Activated CD4-positive, alpha-beta T cell treated with anti-CD3 and anti-CD28 coated beads, Interleukin-2, amount 10 ng/mL, durations not matched to agents 24 days and 14 days (primary cell): ENCODE measurements around the gene TRIO. TPM values are rescaled to one million over a fixed set of nuclear protein-coding genes. Genes with fewer than 3 reads are reported as not detected.

ENCODE experiments used
- DNase-seq: peaks from one replicate; pipeline ENCODE4 v3.0.0; 2022
- H3K27ac Mint-ChIP-seq: one replicate; pipeline ENCODE4 v1.8.0; 2022; ENCODE audit warnings: mild to moderate bottlenecking, mixed read lengths
- H3K27me3 Mint-ChIP-seq: one replicate; pipeline ENCODE4 v1.8.0; 2022; ENCODE audit warnings: mixed read lengths
- H3K36me3 Mint-ChIP-seq: one replicate; pipeline ENCODE4 v1.8.0; 2022; ENCODE audit warnings: low read depth, mild to moderate bottlenecking, mixed read lengths
- H3K4me1 Mint-ChIP-seq: one replicate; pipeline ENCODE4 v1.8.0; 2021; ENCODE audit warnings: mixed read lengths
- H3K4me3 Mint-ChIP-seq: one replicate; pipeline ENCODE4 v1.8.0; 2022; ENCODE audit warnings: mild to moderate bottlenecking, moderate library complexity, mixed read lengths
- H3K9me3 Mint-ChIP-seq: one replicate; pipeline ENCODE4 v1.8.0; 2021; ENCODE audit warnings: mixed read lengths
- intact Hi-C: fragments of 100-400 bp; cut with micrococcal nuclease; formaldehyde crosslinking; loops from one replicate; pipeline ENCODE4 v1.15.1; 2023
- total RNA-seq: library from RNA; stranded (reverse); gene quantifications from 2 replicates; pipeline ENCODE4 v1.2.3, GENCODE V29; 2022

TRIO gene
- total RNA-seq, 1 donor from 2014 or later: 14.0 TPM

DNA sequence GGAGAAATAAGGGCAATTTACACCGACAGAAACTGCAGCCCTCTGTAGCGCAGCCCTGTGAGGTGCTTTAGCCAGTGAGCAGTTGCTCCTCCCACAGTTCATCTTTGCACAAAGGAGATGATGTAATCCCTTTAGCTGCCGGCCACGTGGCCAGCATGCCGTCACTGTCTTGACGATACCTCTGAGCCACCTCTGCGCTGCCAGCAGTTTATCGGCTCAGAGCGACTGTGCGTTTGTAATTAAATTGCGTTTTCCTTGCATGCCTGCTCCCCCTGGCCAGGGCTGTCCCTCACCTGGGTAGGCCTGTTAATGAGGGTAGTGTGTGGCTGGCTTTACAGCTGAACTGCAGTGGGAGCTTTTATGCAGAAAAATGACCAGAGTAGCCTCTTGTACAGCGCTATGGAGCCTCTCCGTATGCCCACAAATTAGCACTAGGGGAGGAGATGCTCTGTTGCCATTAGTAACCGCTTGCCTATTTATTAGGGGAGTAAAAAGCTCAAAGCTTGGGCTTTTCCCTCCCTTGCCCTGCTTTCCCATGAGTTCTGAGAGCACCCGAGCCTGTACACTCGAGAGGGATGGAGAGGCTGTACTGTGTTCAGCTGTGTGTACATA is 107.0 kb downstream of the TRIO start:
- H3K9me3 Mint-ChIP-seq: no peaks in the 10 kb centered on the region
- intact Hi-C loops: no loop called here
- H3K27ac Mint-ChIP-seq: no peak overlapping the region
- DNase-seq: no peak
- H3K27me3 Mint-ChIP-seq: peaks cover 2% of the 10 kb centered on the region
- H3K36me3 Mint-ChIP-seq: no peaks in the 10 kb centered on the region
- H3K4me1 Mint-ChIP-seq: no peaks in the 10 kb centered on the region
- H3K4me3 Mint-ChIP-seq: no peak overlapping the region

DNA sequence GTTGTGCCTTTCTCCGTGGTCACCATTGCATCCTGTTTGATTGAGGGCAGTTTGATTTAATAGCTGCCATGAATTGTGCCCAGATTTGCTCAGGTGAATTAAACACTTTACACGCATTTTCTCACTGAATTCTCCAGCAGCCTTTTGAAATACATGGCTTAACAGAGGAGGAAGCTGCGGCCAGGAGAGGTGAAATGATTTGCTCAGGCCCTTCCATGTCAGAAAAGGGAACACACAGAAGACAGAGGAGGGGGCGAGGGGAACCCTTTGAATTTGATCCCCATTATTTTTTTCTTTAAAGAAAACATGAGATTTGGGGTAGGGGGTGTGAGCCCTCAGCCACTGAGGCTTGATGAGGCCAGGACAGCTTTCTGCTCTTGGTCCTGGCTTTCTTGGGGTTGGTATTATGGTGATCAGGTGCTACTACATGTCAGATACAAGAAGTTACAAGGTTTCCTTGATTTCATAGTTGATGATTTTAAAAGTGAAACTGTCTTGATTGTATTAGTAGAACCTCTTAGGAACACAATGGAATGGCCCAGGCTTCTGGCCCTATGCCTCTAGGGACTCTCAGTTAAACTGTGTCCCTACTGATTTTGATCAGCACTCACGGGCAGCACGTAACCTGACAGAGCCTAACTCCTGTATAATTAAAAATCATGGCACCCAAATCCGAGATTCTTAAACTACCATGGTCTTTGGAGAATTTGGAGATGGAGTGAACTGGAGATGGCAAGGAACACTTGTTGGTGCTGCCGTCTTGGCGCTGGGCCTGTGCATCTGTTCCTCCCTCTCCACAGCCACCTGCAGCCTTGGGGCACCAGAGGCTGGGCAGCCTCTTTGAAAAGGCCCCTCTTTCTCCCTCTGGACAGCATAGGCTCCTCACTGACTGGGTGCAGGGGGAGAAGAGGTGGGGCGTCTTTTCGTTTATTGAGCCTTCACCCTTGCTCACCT is 107.9 kb downstream of the TRIO start:
- Mint-ChIP-seq H3K4me3 (no peak overlapping the region), H3K4me1 (no peaks in the 10 kb centered on the region), H3K27me3 (peaks cover 2% of the 10 kb centered on the region), H3K27ac (no peak overlapping the region), H3K9me3 (no peaks in the 10 kb centered on the region), H3K36me3 (no peaks in the 10 kb centered on the region)
- DNase-seq: no peak
- intact Hi-C loops: no loop called here

DNA sequence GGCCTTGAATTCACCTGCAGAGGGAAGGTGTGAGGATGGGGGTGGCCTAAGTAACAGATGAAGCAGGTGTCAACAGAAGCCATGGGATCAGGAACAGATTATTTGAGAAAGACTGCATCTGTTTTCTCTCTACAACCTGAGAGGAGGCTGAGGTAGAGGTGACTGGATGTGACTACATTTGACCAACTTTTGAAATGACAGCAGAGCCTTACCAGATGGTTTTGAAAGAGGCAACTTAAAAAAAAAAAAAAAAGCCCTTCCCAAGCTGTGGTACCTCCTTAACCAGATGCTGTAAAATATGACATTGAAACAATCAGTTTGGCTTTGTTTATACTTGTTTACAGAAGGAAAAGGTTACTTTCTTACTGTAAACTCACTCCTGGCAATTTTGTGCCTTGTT is 108.6 kb downstream of the TRIO start:
- Mint-ChIP-seq H3K9me3 (no peaks in the 10 kb centered on the region), H3K4me3 (no peak overlapping the region), H3K27ac (no peak overlapping the region), H3K4me1 (no peaks in the 10 kb centered on the region), H3K27me3 (peaks cover 2% of the 10 kb centered on the region), H3K36me3 (no peaks in the 10 kb centered on the region)
- DNase-seq: no peak
- intact Hi-C loops: no loop called here

DNA sequence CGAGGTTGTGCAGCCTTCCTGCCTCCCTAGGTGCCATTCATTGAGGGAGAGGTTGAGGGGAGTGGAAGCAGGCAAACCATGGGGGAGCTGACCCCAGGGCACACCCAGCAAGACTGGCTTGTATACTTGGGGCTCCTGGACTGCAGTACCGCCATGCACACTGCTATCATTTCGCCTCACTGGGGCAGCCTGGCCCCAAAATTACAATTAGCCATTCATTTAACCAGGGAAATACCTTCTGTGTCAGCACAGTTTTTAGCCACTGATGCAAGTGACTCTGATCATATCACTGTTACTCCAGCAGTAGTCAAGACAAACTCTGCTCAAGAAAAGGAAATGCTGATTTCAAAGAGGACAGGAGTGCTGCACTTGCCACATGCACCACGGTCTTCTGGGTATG is 109.7 kb downstream of the TRIO start:
- H3K27ac Mint-ChIP-seq: no peak overlapping the region
- H3K36me3 Mint-ChIP-seq: no peaks in the 10 kb centered on the region
- H3K27me3 Mint-ChIP-seq: no peaks in the 10 kb centered on the region
- no peaks in the 10 kb centered on the region for H3K9me3 Mint-ChIP-seq
- H3K4me3 Mint-ChIP-seq: no peak overlapping the region
- intact Hi-C loops: no loop called here
- no peaks in the 10 kb centered on the region for H3K4me1 Mint-ChIP-seq
- DNase-seq: no peak

DNA sequence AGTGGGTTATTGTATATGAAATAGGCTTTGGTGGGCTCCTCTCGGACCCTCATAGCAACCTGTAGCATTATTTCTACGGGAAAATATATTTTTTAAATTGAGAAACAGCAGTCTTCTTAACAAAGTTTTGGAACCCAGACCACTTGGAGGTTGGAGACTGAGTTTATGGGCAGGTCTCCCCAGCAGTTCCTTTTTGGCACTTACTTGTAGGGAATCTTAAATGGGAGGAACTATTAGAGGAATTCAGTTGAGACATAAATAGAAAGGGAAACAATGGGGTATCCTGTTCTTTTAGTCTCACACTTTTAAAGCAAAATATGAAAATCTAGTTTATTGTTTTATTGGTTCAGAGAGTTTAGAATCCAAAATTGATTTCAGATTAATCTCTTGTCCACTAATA is 111.5 kb downstream of the TRIO start:
- Mint-ChIP-seq H3K27ac (no peak overlapping the region), H3K9me3 (no peaks in the 10 kb centered on the region), H3K4me1 (no peaks in the 10 kb centered on the region), H3K36me3 (no peaks in the 10 kb centered on the region), H3K4me3 (no peak overlapping the region), H3K27me3 (no peaks in the 10 kb centered on the region)
- DNase-seq: no peak
- intact Hi-C loops: no loop called here

DNA sequence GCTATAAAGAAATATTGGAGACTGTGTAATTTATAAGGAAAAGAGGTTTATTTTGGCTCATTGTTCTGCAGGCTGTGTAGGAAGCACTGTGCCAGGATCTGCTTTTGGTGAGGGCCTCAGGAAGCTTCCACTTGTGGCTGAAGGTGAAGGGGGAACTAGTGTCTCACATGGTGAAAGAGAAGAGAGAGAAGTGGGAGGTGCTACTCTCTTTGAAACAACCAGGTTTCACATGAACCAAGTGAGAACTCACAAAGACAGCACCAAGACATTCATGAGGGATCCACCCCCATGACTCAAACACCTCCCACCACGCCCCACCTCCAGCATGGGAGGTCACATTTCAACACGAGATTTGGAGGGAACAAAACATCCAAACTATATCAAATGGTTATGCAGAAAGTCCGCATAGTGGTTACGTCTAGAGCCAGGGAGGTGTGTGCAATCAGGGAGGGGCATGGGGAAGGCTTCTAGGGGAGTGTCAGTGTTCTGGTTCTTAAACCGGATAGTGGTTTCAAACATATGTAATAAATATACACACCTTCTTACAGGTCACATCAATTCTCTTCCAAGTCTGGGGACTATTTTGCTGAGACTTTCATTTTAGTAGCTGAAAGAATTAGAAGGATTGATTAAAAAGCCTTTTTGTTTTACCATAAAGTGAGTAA is 113.0 kb downstream of the TRIO start:
- H3K27ac Mint-ChIP-seq: no peak overlapping the region
- no peaks in the 10 kb centered on the region for H3K27me3 Mint-ChIP-seq
- no peak for DNase-seq
- H3K4me1 Mint-ChIP-seq: peaks cover under 1% of the 10 kb centered on the region
- intact Hi-C loops: no loop called here
- H3K9me3 Mint-ChIP-seq: no peaks in the 10 kb centered on the region
- H3K36me3 Mint-ChIP-seq: no peaks in the 10 kb centered on the region
- no peak overlapping the region for H3K4me3 Mint-ChIP-seq

DNA sequence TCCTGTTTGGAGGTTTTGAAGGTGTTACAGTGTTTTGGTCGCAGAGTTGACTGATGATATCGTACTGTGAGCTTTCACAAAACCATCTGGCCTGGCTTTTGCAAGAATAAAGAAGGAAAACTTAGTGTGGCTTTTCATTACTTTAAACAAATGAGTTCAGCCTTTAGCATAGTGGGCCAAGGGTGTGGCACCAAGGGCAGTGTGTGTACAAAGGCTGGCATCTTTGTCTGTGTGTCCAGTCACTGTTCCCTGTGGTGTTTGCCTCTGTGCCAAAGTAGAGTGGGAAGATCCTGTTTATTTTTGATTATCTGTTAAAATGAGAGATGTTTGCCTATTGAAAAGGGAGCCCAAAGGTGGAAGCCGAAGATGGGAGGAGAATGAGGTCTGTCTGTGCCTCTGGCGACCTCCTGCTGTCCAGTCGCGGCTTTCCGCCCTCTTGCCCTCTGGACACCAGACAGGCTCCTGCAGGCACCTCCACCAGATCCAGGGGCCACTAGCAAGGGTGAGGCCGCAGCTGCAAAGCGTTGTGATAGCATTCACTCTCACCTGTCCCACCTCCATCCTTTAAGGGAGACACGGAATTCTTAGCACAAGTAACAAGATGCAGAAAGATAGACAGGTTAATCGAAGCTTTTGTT is 113.7 kb downstream of the TRIO start:
- Mint-ChIP-seq H3K9me3 (no peaks in the 10 kb centered on the region), H3K27ac (no peak overlapping the region), H3K4me3 (no peak overlapping the region), H3K36me3 (no peaks in the 10 kb centered on the region), H3K4me1 (peaks cover 2% of the 10 kb centered on the region), H3K27me3 (peaks cover 2% of the 10 kb centered on the region)
- intact Hi-C loops: no loop called here
- no peak for DNase-seq

DNA sequence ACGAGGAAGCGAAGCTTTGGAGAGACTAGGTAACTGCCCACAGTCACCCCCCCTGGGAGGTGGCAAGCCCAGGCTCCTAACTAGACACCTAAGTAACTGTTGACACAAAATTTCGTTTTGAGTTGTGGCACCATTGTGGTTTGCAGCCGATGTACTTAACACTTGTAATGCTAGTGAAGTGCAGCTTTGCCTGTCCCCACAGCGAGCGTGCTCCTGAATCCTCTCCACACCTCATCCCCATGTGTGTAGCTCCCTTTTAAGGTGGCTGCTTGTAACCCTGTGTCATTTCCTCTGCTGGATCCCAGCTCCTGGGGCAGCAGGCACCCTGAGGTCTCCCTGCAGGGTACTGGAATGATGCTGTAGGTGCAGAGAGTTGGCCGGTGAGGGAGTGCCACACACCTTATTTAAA is 114.9 kb downstream of the TRIO start:
- Mint-ChIP-seq H3K4me3 (no peak overlapping the region), H3K36me3 (no peaks in the 10 kb centered on the region), H3K27me3 (peaks cover 6% of the 10 kb centered on the region), H3K27ac (no peak overlapping the region), H3K9me3 (no peaks in the 10 kb centered on the region), H3K4me1 (peaks cover 2% of the 10 kb centered on the region)
- DNase-seq: no peak
- intact Hi-C loops: no loop called here

DNA sequence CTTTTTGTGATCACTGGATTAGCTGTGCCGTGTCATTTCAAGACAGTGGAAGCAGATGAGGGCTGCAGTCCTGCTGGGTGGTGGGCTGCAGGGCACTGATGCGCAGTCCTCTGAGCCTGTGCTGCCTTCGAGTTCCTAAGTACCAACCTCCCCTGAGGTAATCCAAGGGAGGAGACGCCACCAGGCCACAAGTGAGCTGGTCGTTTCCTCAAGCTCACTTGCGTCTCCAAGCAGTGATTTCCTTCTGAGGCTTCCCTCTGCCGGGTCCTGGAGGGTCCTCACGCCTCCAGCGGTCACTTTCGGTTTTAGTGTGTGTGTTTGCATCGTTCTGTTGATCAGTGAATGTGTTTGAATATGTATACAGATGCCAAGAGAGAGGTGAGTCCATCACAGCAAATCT is 115.7 kb downstream of the TRIO start:
- DNase-seq: no peak
- peaks cover 13% of the 10 kb centered on the region for H3K27me3 Mint-ChIP-seq
- no peaks in the 10 kb centered on the region for H3K36me3 Mint-ChIP-seq
- peaks cover 2% of the 10 kb centered on the region for H3K4me1 Mint-ChIP-seq
- intact Hi-C loops: no loop called here
- H3K9me3 Mint-ChIP-seq: no peaks in the 10 kb centered on the region
- no peak overlapping the region for H3K27ac Mint-ChIP-seq
- H3K4me3 Mint-ChIP-seq: no peak overlapping the region

DNA sequence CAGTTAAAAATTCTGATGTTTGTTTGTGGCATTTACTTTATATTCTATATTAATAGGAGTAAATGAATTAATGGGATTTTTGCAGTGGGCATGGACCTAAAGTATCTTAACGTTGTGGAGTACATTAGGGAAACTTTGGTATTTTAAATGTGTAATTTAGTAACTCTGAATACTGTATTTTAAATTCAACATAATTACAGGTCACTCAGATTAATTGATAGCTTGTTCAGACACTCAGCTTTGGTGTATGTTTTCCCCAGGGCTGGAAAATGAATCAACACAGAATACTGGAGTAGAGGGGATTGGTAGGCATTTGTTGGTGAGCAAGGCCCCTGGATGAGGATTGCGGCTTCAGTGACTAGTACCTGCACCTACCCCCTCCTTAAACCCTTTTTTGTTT is 117.5 kb downstream of the TRIO start:
- no peaks in the 10 kb centered on the region for H3K36me3 Mint-ChIP-seq
- DNase-seq: no peak
- no peak overlapping the region for H3K27ac Mint-ChIP-seq
- no peaks in the 10 kb centered on the region for H3K9me3 Mint-ChIP-seq
- intact Hi-C loops: no loop called here
- no peak overlapping the region for H3K4me3 Mint-ChIP-seq
- H3K4me1 Mint-ChIP-seq: peaks cover 8% of the 10 kb centered on the region
- H3K27me3 Mint-ChIP-seq: peaks cover 21% of the 10 kb centered on the region

DNA sequence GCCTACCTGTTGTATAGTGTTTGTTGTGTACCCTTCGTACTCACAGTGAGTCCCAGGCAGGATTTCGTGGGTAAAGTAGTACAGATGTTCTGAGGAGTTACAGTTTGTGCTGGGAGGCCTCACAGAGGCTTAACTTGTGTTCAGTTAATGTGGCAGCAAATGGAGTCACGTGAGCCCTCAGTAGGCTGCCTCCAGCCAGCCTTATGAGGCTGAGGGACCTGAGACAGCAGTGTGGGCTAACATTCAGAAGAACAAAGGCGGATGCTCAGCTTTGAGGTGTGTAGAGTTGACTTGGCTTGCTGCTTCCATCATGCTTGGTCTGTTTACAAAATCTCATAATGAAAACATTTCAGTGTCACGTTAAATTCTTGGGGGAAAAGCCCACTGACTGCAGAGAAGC is 118.1 kb downstream of the TRIO start:
- Mint-ChIP-seq H3K9me3 (no peaks in the 10 kb centered on the region), H3K27ac (no peak overlapping the region), H3K27me3 (peaks cover 22% of the 10 kb centered on the region), H3K36me3 (no peaks in the 10 kb centered on the region), H3K4me1 (peaks cover 8% of the 10 kb centered on the region), H3K4me3 (no peak overlapping the region)
- intact Hi-C loops: no loop called here
- no peak for DNase-seq

DNA sequence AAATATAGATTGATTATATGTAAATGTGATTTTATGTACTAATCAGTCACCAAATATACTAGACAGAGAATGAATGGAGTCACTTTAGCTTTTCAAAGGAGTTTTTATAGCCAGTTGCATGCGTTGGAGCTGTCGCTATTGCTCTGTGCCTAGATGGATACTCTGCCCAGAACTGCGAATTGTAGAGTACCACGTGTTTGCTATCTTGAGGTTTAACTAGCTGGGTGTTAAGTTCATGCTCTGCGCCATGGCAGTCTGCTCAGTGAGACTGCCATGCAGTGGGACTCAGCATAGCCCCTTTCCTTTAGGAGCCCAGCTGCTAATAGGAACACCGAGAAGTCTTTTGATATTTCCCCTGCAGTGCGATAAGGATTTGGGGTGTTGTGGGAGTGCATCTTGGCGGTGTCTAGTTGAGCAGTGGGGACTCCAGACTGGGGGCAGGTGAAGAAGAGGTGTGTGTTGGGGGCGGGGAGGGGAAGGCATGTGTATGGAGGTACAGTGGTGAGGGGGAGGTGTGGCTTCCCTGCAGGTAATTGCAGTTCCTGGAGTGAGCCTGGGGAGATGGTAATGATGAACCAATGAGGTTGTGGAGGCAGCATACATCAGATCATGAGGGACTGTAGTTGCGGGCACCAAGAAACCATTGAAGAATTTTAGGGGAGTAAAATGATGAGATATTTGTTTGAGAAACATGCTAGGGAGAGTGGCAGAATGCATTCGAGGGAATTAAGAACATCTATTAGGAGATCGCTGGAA is 118.9 kb downstream of the TRIO start:
- Mint-ChIP-seq H3K9me3 (no peaks in the 10 kb centered on the region), H3K27ac (no peak overlapping the region), H3K36me3 (no peaks in the 10 kb centered on the region), H3K27me3 (peaks cover 22% of the 10 kb centered on the region), H3K4me1 (peaks cover 8% of the 10 kb centered on the region), H3K4me3 (no peak overlapping the region)
- intact Hi-C loops: no loop called here
- DNase-seq: no peak

DNA sequence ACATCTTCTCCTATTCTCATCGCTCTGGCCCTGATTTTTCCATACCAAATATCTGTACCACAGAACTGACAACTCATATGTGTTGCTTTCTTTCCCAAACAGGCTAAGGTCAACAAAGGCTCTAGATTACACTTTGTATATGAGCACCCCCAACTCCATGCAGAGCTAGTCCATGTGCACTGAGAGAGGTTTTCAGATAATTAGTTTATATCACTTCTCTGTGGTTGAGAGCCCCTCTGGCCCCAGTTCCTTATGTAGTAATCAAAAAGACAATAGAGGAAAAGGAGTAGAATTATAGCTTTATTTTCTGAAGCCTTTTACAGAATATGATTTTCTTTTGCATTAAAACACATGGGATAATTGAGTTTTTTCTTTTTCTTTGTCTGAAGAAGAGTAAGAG is 120.0 kb downstream of the TRIO start:
- DNase-seq: no peak
- Mint-ChIP-seq H3K4me3 (no peak overlapping the region), H3K9me3 (no peaks in the 10 kb centered on the region), H3K4me1 (peaks cover 8% of the 10 kb centered on the region), H3K27me3 (peaks cover 25% of the 10 kb centered on the region), H3K36me3 (no peaks in the 10 kb centered on the region), H3K27ac (no peak overlapping the region)
- intact Hi-C loops: no loop called here
